Smooth muscle cell (in vitro differentiated cells): ENCODE results near the gene RALGPS2. TPM values are rescaled to one million over a fixed set of nuclear protein-coding genes. Genes with fewer than 3 reads are reported as not detected.

Source experiments
- DNase-seq: peaks from one replicate; lab custom pipeline; 2025; ENCODE audit not compliant: unreplicated experiment; lab: John Stamatoyannopoulos, UW
- H2AFZ ChIP-seq: fragments of 200-600 bp; sonication (generic); 2 replicates; pipeline ENCODE4 v1.6.0; 2016; ENCODE audit warnings: antibody characterized with exemption, low read depth, mild to moderate bottlenecking
- H3F3A ChIP-seq: fragments of 200-600 bp; sonication (generic); 2 replicates; pipeline ENCODE4 v1.6.0; 2017; ENCODE audit warnings: antibody characterized with exemption, low read depth
- H3K27ac ChIP-seq: fragments of 200-600 bp; sonication (generic); 2 replicates; pipeline ENCODE4 v1.5.1; 2016; ENCODE audit warnings: low read depth, mild to moderate bottlenecking
- H3K27me3 ChIP-seq: fragments of 200-600 bp; sonication (generic); 2 replicates; pipeline ENCODE4 v1.6.1; 2016; ENCODE audit warnings: low read depth, mild to moderate bottlenecking
- H3K36me3 ChIP-seq: fragments of 200-600 bp; sonication (generic); 2 replicates; pipeline ENCODE4 v1.5.1; 2016; ENCODE audit warnings: low read depth
- H3K4me1 ChIP-seq: fragments of 200-600 bp; sonication (generic); 2 replicates; pipeline ENCODE4 v1.5.1; 2016; ENCODE audit warnings: low read depth
- H3K4me2 ChIP-seq: fragments of 200-600 bp; sonication (generic); 2 replicates; pipeline ENCODE4 v1.6.0; 2016; ENCODE audit warnings: mild to moderate bottlenecking
- H3K4me3 ChIP-seq: fragments of 200-600 bp; sonication (generic); 2 replicates; pipeline ENCODE4 v1.5.1; 2016; ENCODE audit warnings: mild to moderate bottlenecking
- H3K79me2 ChIP-seq: fragments of 200-600 bp; sonication (generic); 2 replicates; pipeline ENCODE4 v1.6.0; 2016; ENCODE audit warnings: low read depth, mild to moderate bottlenecking
- H3K9ac ChIP-seq: fragments of 200-600 bp; sonication (generic); 2 replicates; pipeline ENCODE4 v1.6.0; 2016; ENCODE audit warnings: low read depth
- H3K9me3 ChIP-seq: fragments of 200-600 bp; sonication (generic); replicated peaks from 2 replicates; pipeline ENCODE4 v1.5.1; 2016; ENCODE audit warnings: low read depth
- H4K20me1 ChIP-seq: fragments of 200-600 bp; sonication (generic); 2 replicates; pipeline ENCODE4 v1.6.0; 2016; ENCODE audit warnings: low read depth
- whole genome bisulfite sequencing: methylation state at CpG from one replicate; pipeline ENCODE4 v1.1.7; 2016; ENCODE audit warnings: low lambda C conversion rate; 5-methylcytosine and 5-hydroxymethylcytosine counted together
- polyA plus RNA-seq: library from polyadenylated mRNA; unstranded; fragments of >200 nt; fragmentation: Nextera tagmentation; extraction: Ambion mirVana; gene quantifications from 2 replicates; pipeline ENCODE4 v1.2.1, GENCODE V29; 2016
- total RNA-seq: library from RNA; depleted of rRNA; stranded (reverse); fragments of >200 nt; gene quantifications from 2 replicates; pipeline ENCODE4 v1.2.3, GENCODE V29; 2014
- TF ChIP-seq, protein P1 (sequence below): fragments of 200-600 bp; sonication (generic); IDR thresholded peaks from 2 replicates; pipeline ENCODE4 v1.5.1; 2017; ENCODE audit warnings: borderline replicate concordance, mild to moderate bottlenecking, antibody characterized with exemption; ENCODE audit not compliant: insufficient read depth, poor library complexity, severe bottlenecking

RALGPS2 gene
- total and polyA plus RNA-seq, 2 experiments from 2014 or later: 4.7 to 23.8 TPM

- H3K4me2 ChIP-seq: no peak overlapping the region
- no peaks in the 10 kb centered on the region for H4K20me1 ChIP-seq
- no peak overlapping the region for H3K27ac ChIP-seq
- no peaks in the 10 kb centered on the region for H3K9me3 ChIP-seq
- H3K9ac ChIP-seq: no peak overlapping the region
- TF ChIP-seq, protein P1, sequence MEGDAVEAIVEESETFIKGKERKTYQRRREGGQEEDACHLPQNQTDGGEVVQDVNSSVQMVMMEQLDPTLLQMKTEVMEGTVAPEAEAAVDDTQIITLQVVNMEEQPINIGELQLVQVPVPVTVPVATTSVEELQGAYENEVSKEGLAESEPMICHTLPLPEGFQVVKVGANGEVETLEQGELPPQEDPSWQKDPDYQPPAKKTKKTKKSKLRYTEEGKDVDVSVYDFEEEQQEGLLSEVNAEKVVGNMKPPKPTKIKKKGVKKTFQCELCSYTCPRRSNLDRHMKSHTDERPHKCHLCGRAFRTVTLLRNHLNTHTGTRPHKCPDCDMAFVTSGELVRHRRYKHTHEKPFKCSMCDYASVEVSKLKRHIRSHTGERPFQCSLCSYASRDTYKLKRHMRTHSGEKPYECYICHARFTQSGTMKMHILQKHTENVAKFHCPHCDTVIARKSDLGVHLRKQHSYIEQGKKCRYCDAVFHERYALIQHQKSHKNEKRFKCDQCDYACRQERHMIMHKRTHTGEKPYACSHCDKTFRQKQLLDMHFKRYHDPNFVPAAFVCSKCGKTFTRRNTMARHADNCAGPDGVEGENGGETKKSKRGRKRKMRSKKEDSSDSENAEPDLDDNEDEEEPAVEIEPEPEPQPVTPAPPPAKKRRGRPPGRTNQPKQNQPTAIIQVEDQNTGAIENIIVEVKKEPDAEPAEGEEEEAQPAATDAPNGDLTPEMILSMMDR: no peak
- no peak for DNase-seq
- H3F3A ChIP-seq: no peaks in the 10 kb centered on the region
- H3K4me1 ChIP-seq: no peaks in the 10 kb centered on the region
- H2AFZ ChIP-seq: no peak overlapping the region
- no peaks in the 10 kb centered on the region for H3K27me3 ChIP-seq
- no peaks in the 10 kb centered on the region for H3K79me2 ChIP-seq
- H3K36me3 ChIP-seq: no peaks in the 10 kb centered on the region
- WGBS: 80% methylated on average over 6 of the region's 6 CpGs
- no peak overlapping the region for H3K4me3 ChIP-seq
Observed at GRCh38 chr1:178954937-178955336, 229.9 kb downstream of the RALGPS2 start.

DNA sequence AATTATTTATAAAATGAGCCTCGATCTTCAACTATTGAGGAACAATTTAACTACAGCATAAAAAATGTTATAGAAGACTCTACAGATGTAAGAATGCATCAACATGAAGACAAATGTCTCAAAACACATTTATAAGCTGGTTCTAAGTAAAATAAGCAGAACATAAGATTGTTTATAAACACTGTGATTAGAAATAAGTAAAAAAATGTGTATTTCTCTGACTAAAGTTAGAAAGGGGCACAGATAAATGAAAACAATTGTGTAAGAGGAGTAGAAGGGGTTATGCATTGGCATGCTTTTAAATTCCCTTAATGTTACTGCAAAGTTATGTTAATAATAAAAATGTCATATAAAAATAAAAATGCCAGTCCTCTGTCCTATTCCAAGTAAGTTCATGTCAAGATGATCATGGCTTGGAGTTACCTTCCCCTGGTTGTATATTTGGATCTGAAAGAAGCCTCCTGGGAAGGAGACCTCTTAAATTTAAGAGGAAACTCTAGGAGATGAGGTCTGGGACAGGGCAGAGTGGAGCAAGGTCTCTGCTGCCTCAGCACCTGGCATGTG is 230.4 kb downstream of the RALGPS2 start:
- TF ChIP-seq, protein P1: no peak
- Histone ChIP-seq H3K9me3 (no peaks in the 10 kb centered on the region), H3K4me3 (no peak overlapping the region), H3K9ac (no peak overlapping the region), H2AFZ (no peak overlapping the region), H3F3A (no peaks in the 10 kb centered on the region), H3K36me3 (no peaks in the 10 kb centered on the region), H3K4me2 (no peak overlapping the region), H3K27me3 (no peaks in the 10 kb centered on the region), H3K79me2 (no peaks in the 10 kb centered on the region), H3K27ac (no peak overlapping the region), H4K20me1 (no peaks in the 10 kb centered on the region), H3K4me1 (no peaks in the 10 kb centered on the region)
- DNase-seq: no peak
- 77% methylated on average over 1 of the region's 1 CpG for WGBS

DNA sequence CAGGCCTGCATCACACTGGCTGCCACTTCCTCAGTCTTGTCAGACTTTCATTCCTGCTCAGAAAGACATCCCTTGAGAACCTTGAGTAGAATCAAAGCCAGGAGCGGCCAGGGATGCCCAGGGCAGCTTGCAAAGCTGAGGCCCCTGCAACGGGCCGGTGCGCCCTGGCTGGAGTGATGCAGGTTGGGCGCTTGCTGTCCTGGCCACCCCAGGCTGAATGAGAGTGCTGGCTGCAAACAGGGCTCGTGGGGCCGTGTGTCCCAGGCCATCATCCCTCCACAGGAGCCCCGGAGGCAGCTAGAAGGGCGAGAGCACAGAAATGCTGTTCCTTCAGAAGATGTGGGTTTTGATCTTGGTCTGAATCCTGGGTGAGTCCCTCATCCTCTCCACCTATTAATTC is 233.4 kb downstream of the RALGPS2 start:
- Histone ChIP-seq H4K20me1 (no peaks in the 10 kb centered on the region), H2AFZ (no peak overlapping the region), H3F3A (no peaks in the 10 kb centered on the region), H3K4me2 (no peak overlapping the region), H3K9ac (no peak overlapping the region), H3K27ac (no peak overlapping the region), H3K4me1 (no peaks in the 10 kb centered on the region), H3K4me3 (no peak overlapping the region), H3K36me3 (no peaks in the 10 kb centered on the region), H3K27me3 (no peaks in the 10 kb centered on the region), H3K9me3 (no peaks in the 10 kb centered on the region), H3K79me2 (no peaks in the 10 kb centered on the region)
- DNase-seq: no peak
- 96% methylated on average over 9 of the region's 9 CpGs for WGBS
- TF ChIP-seq, protein P1: no peak
